ENCODE results near the gene IL20. TPM values are rescaled to one million over a fixed set of nuclear protein-coding genes. Genes with fewer than 3 reads are reported as not detected.

IL20 gene
- total RNA-seq, 1 donor from 2014 or later: not detected

DNA sequence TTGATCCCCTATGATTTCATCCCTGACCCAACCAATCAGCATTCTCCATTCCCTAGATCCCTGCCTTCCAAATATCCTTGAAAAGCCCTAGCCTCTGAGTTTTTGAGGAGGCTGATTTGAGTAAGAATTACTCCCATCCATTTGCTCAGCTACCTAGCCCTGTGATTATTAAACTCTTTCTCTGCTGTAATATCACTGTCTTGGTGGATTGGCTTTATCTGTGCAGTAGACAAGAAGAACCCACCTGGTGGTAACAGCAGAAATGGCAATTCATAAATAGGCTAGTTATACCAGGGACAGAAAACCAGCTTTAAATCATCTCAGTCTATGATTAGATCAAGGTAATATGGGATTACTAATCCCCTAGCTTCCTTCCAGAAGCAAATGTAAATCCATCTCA lies 13.0 kb downstream of the IL20 start:
- no peak for DNase-seq (ENCODE audit: low spot score)

DNA sequence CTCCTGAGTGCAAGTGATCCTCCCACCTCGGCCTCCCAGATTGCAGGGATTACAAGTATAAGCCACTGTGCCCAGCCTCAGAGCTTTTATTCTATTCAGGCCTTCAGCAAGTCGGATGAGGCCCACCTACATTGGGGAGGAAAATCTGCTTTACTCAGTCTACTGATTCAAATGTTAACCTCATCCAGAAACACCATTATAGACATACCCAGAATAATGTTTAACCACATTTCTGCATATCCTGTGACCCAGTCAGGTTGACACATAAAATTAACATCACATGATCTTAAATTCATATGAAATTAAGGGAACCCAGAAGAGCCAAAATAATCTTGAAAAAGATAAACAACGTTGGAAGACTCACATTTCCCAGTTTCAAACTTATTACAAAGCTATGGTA lies 14.9 kb downstream of the IL20 start:
- DNase-seq (ENCODE audit: low spot score): no peak

DNA sequence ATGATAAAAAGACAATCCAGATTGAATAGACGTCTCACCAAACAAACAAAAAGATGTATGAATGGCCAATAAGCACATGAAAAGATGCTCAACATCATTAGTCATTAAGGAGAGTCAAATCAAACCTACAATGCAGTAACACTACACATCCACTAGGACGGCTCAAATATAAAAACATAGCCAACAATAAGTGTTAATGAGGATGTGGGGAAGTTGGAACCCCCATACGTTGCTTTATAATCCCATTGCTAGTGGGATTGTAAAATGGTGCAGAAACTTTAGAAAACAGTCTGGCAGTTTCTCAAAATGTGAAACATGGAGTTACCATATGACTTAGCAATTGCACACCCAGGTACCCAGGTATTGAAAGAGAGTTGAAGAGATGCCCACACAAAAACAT lies 17.1 kb downstream of the IL20 start:
- no peak for DNase-seq (ENCODE audit: low spot score)

DNA sequence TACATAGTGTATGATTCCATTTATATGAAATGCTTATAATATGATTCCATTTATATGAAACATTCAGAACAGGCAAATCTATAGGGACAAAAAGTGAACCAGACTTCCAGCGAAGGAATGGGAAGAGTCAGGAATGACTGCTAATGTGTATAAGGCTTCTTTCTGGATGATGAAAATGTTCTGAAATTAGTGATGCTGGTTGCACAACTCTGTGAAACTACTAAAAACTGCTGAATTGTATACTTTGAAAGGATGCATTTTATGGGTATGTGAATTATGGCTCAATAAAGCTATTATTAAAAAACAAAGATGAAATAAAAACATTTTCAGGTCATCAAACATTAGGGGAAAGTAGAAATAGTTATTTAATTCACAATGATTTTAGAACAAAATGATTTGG lies 17.7 kb downstream of the IL20 start:
- no peak for DNase-seq (ENCODE audit: low spot score)

DNA sequence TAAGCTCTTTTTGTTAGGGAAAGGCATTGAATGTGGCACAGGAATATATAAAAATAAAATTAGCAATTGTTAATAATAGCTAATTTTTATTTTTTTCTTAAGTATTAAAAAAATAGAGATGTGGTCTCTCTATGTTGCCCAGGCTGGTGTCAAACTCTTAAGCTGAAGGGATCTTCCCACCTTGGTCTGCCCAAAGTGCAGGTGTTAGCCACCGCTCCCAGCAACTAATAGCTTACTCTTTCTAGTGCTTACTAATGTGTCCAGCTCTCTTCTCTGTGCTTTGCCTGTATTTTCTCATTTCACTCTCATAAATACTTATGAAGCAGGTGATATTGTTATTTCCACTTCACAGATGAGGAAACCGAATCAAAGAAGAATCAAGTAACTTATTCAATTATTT lies 18.5 kb downstream of the IL20 start:
- no peak for DNase-seq (ENCODE audit: low spot score)

DNA sequence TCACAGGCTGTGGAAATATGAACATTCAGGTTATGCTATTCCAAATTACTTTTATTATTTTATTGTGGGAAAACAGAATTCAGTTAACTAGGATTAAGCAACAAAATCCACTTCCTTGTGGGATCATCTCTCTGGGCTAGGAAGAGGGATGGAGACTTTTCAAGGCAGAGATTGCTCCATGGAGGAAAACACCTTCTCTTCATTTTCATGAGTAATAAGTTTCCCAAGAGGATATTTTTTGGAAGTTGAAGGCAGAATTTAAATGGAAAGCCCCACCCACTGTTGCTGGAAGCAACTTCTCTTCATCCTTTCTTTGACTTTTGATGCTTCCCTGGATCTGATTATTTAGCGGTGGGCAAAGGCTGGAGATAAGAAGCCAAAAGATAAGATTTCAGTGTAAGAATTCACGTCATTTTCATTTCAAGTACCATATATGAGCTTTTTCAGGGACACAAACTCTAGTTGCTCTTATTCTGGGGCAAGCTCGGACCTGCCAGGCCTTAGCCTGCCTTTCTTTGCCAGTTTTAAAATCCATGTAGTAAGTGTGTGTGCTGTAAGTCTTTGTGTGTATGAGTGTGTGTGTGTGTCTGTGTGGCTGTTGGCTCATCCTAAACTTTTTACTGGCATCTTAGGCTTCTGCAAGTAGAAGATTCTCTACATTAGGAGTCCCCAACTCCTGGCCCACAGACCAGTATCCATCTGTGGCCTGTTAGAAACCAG lies 20.1 kb downstream of the IL20 start:
- DNase-seq (ENCODE audit: low spot score): no peak

DNA sequence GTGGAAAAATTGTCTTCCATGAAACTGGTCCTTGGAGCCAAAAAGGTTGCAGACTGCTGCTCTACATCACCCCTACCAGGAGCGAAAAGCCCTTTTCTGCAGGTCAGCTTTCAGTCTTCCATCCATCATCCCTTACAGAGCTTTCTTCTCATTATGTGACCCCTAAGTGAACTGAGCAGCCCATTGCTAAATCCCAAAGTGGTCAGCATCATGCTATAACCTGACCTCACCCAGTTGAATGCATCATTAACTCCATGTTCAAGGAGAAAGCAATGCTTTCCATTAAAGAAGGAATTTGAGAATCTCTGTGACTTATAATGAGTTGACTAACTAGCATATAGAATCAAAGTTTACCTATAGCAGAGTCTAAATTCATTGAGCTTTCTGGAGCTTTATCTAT lies 21.4 kb downstream of the IL20 start:
- no peak for DNase-seq (ENCODE audit: low spot score)

DNA sequence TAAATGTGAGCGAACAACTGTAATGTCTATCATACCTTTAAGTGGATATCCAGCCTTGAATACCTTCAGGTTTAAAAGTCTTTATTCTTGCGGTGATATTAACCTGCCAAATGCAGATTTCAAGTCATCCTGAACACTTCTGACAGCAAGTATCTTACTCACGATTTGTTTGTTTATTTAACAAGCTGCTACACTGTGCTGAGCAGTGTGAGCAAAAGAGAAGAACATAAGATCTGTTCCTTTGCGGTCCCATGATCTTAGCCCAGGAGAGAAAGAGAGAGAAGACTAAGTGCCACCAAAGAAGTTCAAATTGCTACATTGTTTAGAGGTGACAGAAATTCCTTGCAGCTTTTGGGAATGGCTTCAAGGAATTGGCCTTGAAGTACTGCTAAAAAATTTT lies 22.3 kb downstream of the IL20 start:
- no peak for DNase-seq (ENCODE audit: low spot score)

DNA sequence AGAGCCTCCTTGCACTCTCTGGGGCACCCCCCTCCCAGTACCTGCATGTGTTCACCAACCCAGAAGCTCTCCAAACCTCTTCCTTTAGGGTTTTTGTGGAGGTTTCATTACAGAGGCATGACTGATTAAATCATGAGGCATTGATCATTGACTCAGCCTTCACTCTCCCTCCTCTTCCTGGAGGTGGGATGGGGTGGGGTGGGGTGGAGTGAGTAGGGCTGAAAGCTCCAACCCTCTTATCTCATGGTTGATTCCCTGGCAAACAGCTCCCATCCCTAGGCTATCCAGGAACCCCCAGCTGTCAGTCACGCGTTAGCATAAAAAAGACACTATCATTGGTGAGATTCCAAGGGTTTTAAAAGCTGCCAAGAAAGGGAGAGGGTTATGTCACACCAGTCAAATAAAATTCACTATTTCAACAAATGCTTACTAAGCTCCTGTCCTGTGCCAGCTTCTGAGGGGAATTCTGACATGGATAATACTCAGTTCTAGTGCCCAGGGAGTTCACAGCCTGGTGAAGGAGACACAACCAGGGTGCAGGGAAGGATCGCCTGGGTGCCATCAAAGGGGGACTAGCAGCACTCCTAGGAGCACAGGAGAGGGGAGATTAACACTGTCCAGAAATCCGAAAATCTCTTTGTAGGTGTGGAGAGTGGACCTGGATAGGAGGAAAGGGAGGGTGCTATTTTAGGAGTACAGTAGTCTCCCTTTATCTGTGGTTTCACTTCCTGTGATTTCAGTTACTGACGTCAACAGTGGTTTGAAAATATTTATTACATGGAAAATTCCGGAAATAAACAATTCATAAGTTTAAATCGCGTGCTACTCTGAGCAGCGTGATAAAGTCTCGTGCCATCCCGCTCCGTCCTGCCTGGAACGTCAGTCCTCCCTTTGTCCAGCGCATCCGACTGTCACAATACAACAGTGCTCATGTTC lies 25.0 kb downstream of the IL20 start:
- no peak for DNase-seq (ENCODE audit: low spot score)

DNA sequence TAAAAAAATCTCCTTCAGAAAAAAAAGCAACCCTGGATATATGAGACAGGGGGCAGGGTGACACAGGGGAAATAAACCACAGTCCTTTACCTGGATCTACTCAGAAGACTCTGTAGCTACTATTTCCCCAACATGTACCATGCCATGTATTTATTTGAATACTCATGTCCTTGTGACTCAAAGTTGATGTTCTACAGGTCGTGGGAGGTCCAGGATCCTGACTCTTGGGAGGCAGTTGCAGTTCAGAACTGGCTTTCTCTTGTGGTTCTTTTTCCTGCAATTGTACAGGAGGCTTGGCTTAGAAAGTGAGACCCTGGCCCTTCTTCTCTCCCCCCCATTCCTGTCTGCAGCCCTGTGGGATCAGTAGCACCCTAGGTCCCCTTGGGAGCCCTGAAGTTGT lies 26.0 kb downstream of the IL20 start:
- DNase-seq (ENCODE audit: low spot score): no peak

DNA sequence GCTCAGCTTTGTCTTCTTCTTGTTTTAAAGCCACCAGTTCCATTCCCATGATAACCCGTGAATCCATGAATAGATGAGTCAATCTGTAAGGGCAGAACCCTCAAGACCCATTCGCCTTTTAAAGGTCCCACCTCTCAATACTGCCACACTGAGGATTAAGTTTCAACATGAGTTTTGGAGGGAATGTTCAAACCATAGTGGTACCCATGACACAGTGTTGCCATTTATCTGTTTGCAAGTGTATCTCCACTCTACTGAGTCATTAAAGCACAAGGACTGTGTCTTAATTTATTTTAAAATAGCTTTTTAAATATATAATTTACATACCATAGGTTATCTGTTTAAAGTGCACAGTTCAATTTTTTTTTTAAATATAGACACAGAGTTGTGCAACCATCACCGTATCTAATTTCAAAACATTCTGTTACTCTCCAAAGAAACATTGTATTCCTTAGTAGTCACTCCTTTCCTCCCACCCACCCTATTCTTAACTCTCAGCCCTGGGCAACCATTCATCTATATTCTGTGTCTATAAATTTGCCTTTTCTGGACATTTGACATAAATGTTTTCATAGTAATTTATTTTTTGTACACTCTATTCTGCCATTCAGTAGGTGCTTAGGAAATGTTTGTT lies 27.0 kb downstream of the IL20 start:
- DNase-seq (ENCODE audit: low spot score): no peak

DNA sequence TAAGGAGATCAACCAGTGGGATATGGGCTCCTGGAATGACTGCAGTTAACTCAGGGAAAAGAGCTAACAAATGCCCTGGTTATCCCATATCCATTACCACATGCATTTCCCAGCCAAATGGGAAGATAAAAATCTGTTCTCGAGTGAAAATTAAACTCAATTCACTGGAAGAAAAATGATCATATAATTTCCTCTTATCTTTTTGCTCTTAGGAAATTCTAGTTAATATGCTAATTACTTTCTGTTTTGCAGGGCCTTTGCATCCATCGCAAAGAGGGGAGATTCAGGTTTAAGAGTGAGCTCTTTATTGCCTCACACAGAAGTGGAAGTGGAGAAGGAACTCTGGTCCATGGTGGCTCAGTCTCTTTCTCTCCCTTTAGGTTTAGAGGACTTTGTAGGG lies 28.0 kb downstream of the IL20 start:
- no peak for DNase-seq (ENCODE audit: low spot score)

DNA sequence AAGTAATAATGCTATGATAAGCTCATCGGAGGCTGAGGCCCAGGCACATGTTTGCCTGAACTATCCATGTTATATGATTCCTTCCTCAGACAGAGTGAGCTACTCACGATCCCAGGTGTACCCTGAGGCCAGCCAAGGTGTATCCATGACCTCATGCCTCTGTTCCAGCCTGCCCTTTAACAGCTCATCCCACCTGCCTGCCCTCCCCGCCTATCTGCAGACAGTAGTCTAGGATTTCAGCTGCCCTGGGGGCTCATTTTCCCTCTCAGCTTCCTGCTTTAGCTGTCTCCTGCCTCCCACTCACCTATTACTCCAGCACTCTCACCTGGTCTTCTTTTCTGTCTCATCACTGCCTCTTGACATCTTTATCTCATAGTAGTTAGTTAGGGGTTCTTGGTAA lies 29.9 kb downstream of the IL20 start:
- DNase-seq (ENCODE audit: low spot score): no peak

DNA sequence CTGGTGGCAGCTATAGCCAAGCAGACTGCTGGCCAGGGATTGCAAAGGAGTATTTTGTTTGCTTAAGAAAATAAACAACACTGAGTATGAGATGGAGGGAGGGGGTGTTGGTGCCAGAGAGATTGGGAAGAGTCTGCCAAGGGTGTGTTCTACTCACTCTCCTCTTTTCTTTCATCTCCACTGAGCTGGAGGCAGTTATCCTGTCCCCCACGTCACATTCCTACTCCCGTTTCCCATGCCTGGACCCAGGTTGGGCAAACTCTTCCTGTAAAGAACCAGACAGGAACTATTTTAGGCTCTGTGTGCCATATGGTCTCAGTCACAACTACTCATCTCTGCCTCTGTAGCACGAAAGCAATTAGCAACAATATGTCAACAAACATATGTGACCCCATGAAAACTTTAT lies 30.4 kb downstream of the IL20 start:
- DNase-seq (ENCODE audit: low spot score): no peak

DNA sequence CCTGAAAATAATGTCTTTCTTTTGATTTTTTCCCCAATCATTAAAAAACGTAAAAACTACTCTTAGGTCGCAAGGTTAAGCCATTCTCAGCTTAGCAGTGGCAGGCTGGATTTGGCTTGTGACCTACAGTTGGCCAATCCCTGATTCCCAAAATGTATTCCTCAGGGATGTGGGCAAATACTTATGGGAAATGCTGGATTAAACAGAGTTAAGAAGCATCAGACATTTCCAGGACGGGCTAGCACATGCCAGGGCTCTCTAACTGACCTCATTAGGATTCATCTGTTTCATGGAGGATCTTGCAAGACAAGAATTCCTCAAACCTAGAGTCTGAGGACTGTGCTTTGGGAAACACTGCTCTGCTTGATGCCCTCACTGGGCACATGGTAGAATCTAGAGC lies 30.8 kb downstream of the IL20 start:
- DNase-seq (ENCODE audit: low spot score): no peak

DNA sequence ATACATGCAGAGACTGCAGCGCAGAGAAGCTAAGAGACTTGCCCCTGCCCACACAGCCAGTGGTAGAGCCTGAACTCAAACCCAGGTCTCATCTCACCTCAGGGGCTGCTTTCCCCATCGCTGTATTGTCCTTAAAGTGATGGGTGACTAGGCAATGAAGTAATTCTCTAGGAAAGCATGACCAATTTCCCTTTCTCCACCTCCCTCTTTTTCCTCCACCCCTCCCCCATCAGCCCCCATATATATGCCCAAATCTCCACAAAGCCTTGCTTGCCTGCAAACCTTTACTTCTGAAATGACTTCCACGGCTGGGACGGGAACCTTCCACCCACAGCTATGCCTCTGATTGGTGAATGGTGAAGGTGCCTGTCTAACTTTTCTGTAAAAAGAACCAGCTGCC lies 31.8 kb downstream of the IL20 start, which contains the start of gene IL24:
Gene IL24 (plus strand): TSS at position 269 of the 400 bp plus-strand sequence. CDS start 390 bp downstream, outside the sequence.
- DNase-seq (ENCODE audit: low spot score): no peak

DNA sequence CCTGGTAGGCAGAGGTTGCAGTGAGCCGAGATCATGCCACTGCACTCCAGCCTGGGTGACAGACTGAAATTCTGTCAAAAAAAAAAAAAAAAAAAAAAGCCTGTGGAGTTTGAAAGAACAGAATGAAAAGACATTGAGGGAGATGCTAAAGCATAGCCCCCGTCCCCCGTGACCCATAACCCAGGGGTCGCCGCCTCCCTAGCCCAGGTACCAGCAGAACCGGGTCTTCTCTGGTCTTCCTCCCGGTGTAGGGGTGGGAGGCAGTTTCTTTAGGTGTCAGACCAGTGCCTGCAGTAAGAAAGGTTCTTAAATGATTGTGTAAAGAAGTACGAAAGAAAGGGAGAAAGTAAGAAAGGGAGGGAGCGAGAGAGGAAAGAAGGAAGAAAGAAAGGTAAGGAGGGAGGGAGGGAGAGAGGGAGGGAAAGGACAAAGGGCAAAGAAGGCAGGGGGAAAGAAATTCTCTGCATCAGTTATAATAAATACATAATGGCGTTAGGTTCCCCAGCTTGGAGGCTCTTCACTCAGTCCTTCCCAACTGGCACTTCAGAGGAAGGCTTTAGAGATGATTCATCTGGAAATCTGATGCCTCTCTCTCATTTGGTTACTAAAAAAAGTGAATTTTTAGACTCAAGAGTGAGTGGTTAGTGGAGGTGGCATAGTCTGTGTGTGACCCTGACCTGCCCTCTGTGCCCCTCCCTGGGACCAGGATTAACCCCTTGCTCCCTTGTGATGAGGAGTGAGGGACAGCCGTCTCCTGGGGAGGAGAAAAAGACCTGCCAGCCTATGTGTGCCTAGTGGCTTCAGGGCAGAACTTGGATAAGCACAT lies 32.9 kb downstream of the IL20 start:
- DNase-seq (ENCODE audit: low spot score): peak; percentile 27

DNA sequence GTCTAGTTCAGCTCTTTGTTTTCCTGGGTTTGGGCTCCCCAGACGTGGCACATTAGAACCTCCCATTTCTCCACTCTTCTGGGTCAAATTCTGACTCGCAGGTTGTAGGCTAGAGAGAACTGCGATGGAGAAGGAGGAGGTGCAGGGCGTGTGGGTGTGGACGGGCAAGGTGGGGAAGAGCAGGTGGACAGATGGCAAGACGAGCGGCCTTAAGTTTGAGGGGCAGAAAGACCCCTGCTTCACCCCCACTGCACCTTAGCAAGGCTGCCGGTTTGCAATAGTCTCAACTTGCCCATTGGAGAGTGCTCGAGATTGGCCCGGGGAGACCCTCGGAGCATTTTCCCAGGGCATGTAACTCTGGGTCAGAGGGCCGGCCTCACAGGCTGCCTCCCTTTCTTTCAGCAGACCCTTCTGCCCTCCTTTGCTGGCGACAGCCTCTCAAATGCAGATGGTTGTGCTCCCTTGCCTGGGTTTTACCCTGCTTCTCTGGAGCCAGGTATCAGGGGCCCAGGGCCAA lies 33.5 kb downstream of the IL20 start:
- peak; percentile 37 for DNase-seq (ENCODE audit: low spot score)

DNA sequence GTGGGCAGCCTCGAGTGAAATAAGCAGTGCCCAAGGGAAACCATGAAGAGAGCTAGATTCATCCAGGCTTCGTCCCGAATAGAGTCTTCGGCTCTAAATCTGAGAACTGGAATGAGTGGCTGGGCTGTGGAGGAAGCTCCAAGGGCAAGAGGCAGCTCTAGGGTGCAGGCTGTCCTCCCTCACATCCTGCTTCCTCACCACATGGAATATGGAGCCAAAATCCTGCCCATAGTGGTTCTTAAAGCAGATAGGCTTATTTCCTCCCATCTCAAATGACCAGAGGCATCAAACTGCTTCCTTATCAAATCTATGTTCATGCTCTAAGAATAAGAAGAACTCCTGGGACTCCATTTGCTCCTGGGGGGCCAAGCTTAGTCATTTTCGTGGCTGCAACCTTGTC lies 34.3 kb downstream of the IL20 start:
- peak; percentile 9 for DNase-seq (ENCODE audit: low spot score)

DNA sequence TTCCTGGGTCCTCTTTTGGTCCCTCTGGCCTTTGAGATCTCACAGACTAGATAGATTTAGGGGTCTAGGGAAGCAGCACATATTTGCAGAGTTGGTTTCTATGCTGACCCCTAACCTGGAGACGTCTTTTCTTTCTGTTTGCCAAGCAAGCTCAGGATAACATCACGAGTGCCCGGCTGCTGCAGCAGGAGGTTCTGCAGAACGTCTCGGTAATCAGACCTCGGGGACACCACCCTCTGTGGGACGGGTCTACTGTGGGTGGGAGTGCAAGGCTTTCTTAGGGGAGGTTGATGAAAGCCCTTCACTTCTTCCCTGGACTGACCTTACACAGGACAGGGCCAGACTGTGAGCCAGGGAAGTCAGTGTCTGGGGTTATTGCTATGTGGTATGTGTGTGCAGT lies 34.7 kb downstream of the IL20 start:
- DNase-seq (ENCODE audit: low spot score): peak; percentile 29

DNA sequence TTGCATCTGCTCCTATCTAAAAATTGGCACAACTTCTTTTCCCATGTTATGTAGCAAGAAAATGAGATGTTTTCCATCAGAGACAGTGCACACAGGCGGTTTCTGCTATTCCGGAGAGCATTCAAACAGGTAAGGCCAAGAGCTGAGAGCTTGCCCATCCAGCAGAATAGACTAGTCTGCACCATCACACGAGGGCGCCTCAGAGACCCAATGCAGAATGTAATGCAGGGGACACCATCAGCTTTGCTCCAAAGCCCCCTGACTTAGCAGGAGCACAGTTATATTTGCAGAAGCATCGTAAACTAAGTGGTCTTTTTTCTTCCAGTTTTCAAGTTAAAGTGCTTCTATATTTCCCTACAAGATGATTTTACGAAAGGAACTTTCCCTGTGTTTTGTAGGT lies 36.5 kb downstream of the IL20 start:
- no peak for DNase-seq (ENCODE audit: low spot score)

All from ureter (tissue), 1 donor.